ENCODE data around the gene PDF.

- TF ChIP-seq CTCF (IDR thresholded peaks at IDR 0.05): no peak
- no peak for TF ChIP-seq POLR2A (IDR thresholded peaks at IDR 0.05)
- TF ChIP-seq POLR2AphosphoS5 (IDR thresholded peaks at IDR 0.05): no peak
- no peak for TF ChIP-seq EP300 (IDR thresholded peaks at IDR 0.05)
Measured at GRCh38 chr16:69320740-69321073, 9.7 kb downstream of the PDF start.

All from sigmoid colon (tissue), 4 donors.